UCSD-AML1 (cell line): ENCODE measurements around the gene SDK2.
"Not testable (repeated sequence)": the region's sequence is repeated elsewhere in the genome, so short reads cannot be mapped to it uniquely, and the experiment has no call there.

Source experiments
- DNase-seq: peaks from one replicate; lab custom pipeline; 2025; ENCODE audit not compliant: unreplicated experiment; lab: John Stamatoyannopoulos, UW

SDK2 gene

DNA sequence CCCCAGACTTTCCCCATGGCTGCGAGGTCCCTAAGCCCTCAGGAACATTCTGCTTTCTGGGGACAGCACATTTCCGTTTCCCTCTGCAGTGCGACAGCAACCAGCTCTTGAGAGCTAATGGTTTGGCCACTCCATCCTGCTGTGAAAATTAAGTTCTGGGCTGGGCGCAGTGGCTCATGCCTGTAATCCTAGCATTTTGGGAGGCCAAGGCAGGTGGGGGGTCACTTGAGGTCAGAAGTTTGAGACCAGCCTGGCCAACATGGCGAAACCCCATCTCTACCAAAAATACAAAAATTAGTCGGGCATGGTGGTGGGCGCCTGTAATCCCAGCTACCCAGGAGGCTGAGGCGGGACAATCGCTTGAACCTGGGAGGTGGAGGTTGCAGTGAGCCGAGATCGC, 331.4 kb downstream of the SDK2 start:
- DNase-seq = not testable (repeated sequence)

DNA sequence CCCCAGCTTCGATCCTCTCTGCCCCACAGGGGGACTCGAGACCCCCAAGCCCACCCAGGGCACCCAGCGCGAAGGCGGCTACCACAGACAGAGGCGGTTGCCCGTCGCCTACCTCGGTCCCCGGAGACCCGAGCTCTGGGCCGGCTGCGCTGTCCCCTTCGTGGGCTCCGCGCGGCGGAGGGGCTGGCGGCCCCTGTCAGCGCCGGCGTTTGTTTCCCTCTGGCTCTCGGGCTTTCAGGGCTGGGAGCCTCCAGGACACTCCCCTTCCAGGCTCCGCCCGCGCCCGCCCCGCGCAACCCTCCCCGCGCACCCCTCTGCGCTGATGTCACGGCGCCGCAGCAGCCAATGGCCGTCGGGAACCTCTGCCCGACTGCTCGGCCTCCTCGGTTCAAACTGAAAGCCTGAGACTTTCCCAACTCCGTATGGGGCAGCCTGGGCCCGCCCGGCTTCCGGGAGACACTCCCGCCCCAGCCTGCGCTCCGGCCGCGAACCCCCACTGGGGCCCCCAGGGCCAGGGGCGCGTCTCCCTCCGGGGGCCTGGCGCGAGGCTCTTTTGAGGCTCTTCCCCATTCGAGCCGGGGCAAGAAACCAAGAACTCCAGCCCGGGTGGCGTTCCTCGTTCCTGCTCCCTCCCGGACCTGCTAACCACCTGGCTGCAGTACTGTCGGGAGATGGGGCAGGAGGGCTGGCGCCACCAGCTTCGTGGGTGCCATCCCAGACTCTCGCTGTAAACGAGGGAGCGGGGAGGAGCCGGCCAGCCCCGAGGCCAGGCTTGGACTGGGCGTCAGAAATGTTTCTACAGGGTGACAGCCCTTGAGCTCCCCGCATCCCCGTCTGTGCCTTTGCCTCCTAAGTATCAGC, 332.2 kb downstream of the SDK2 start, which contains the start of gene CDC42EP4:
Gene CDC42EP4 (minus strand): TSS at position 221 of the 861 bp plus-strand sequence. CDS start 25,501 bp downstream, outside the sequence.
- DNase-seq = peak; percentile 91

DNA sequence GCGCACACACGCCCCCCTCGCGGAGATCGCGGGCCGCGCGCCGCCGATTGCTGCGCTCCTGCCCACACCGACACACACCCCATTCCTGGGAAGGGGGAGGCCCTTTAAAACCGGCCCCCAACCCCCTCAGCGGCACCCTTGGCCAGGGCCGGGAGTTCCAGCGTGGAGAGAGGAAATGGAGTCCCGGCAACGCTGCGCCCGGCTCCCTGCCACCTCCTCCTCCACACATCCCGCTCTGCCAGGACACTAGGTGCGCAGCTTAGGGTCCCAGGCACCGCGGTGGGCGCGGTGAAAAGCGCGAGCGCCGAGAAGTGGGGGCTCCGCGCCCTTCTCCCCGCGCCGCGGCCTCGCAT, 332.8 kb downstream of the SDK2 start:
- no peak for DNase-seq

DNA sequence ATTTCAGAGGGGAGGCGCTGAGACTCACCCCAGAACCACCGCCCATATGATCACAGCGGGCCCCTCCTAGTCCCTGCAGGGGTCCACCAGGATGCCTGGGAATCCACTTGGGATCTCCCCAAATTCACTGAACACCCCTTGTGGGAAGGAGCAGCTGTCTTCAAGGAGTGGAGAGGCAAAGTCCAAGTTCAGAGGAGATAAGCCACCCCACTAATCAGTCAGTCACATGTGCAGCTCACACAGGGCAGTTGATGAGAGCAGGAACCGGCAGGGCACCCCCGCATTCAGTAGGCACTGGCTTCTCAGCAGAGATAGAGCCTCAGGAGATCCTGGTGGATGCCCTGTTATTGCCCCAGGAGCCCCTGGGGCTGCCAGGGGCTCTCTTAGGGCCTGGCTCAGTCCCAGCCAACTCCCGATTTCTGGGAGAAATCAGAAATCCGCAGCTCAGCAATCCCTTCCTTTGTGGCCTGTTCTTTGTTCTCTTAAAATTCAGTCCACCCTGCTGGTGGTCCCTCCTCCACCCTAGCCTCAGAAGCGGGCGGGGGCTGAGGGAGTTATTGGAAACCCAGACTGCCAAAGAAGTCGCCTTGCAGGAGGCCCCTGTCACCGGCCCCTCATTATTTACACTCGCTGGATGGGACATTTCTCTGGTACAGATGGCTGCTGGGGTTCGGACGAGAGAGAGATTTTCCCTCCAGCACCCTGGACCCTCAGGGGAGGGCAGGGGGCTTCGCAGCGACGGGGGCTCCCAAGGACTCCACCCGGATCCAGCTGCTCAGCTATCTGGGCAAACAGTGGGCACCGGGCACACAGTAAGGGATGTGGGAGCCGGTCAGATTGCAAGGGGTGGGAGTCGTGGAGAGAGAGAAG, 334.3 kb downstream of the SDK2 start:
- peak; percentile 26 for DNase-seq

DNA sequence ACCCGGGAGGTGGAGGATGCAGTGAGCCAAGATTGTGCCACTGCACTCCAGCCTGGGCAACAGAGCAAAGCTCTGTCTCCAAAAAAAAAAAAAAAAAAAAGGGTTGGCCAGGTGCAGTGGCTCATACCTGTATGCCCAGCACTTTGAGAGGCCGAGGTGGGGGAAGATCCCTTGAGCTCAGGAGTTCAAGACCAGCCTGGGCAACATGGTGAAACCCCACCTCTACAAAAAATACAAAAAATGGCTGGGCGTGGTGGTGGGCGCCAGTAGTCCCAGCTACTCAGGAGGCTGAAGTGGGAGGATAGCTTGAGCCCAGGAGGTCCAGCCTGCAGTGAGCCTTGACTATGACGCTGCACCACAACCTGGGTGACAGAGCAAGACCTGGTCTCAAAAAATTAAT, 335.3 kb downstream of the SDK2 start:
- not testable (repeated sequence) for DNase-seq

DNA sequence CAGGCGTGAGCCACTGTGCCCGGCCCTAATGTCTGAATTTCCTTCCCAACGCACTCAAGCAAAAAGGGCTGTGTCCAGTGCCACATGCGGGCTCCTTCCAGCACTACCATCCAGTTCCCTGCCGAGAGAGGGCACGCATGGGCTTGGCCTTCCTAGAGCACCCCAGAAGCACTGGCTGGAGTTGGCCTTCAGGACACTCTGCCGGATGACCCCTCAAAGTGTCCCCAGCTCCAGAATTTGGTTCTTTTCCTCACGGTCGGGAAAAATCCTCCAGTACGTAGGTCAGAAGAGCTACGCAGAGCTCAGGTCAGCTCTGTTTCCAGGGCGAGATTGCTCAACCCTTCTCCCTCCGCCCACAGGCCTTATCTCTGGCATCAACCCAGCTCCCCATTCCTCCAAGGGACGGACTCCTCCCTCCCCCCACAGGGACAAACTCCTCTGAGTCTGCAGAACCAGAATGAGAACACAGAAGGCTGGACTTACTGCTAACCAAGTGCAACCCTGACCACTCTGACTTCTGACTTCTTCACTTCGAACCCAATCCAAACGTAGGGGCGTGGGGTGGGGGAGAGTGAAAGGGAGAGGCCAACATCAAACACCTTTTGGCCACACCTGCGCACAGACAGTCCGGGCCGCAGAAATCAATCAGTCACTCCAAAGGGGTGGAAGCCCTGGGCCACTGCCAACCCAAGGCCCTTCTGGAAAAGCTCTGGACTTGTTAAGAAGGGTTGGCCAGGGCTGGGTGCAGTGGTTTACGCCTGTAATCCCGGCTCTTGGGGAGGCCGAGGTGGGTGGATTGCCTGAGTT, 336.0 kb downstream of the SDK2 start:
- no peak for DNase-seq

DNA sequence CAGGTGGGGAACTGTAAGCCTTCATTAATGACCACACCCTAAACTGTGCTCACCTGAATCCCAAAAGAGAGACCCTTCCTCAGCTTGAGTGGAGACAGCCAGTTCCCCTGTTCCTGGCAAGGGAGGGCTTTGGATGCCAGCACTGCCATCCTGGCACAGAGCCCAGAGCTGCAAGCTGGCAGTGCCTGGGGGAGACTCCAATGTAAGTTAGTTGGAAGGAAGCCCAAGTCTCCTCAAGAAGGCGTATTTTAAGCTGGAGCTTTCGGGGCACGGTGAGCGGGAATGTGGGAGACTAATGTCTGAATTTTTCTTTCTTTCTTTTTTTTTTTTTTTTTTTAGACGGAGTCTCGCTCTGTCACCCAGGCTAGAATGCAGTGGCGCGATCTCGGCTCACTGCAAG, 337.1 kb downstream of the SDK2 start:
- no peak for DNase-seq

DNA sequence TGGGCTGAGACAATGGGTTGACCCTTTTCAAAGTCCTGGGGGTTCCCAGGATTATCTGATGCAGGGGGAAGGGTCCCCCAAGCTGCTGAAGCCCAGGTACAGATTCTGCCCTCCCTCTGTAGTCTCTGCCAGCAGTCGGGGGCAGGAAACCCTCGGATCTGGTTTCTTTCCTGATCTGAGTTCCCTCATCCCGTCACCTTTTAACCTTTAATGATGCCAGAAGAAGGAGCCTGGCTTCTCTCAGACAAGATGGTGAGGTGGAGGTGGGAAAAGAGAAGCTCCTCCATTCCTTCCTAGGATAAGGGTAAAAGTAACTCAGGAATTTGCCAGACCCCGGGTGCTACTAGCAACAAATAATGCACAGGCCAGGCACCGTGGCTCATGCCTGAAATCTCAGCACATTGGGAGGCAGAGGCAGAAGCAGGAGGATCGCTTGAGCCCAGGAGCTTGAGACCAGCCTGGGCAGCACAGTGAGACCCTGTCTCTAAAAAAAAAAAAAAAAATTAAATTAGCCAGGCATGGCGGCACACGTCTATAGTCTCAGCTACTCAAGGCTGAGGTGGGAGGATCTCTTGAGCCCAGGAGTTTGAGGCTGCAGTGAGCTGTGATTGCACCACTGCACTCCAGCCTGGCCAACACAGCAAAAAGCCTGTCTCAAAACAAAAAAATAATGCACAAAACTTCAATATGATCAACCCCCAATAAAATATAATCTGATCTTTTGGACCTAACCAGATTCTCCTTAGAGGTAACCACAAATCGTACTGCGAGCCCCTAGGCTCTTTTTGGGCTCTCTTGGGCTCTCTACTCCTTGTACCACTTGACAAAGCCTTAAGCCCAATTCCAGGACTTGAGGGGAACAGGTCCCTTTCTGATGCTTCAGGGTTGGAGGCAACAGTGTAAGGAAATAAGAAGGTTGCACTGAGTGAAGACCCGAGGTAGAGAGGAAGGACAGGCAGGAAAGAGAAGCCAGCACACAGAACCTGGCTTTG, 338.1 kb downstream of the SDK2 start:
- DNase-seq = no peak

DNA sequence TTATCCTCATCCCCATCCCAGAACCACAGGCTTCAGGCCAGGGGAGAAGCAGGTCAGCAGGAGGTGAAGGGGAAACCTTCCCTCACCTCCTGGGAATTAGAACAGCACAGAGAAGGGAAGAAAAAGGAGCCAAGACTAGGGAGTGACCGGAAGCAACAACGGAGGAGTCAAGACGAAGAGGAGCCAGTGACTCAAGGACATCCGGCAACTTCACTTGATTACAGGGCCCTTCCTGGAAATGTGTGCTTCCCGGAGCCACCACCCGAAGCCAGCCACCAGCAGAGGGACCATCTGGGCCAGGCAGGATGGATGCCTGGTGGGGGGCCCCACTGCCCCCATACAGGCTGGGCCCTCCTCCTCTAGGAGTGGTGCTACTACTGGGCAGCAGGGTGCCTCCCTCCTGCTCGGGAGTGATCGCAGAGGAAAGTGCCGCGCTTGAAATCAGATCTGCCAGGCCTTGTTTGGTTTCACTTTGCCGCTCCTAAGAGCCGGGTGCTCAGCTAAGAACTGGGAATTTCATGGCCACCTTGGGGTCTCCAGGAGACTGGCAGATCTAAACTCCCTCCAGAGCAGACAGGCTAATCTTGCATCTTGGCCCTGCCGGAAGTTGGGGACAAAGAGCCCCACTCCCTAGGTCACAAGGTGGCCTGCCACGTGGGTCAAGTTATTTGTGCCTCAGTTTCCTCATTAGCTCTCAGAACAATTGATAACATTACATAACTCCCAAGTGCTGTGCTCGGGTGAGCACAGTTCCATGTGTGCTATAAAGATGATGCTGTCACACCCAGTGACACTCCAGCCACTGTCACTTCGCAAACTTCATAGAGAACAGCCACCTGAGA, 339.1 kb downstream of the SDK2 start:
- DNase-seq = peak; percentile 68

DNA sequence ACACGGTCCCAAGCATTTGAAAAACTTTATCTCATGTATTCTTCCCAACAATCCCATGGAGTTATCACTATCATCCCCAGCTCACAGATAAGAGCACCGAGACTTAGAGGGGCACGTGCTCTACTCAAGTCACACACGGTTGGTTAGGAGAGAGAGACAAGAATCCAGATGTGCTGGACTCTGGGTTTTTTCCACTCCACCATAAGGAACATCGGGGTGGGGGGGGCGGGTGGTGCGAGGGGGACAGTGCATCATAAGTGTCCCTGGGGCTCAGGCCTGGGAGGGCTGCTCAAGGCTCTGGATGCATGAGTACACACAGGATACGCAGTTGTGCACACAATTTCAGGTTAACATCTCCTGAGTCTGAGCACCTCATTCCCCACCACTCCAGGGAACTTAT, 339.8 kb downstream of the SDK2 start:
- DNase-seq = no peak

DNA sequence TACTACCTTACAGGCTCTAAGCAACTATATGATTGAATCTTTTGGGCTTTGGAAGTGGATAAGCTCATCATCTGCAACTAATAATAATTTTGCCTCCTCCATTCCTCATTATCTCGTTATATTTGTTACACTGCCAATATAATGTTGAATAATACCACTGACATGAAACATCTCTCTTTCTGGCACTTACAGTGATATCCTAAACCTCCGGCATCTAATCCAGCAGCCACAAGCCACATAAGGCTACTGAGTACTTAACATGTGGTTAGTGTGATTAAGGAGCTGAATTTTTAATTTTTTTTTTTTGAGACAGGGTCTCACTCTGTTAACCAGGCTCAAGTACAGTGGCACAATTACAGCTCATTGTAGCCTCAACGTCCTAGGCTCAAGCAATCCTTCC, 342.1 kb downstream of the SDK2 start:
- no peak for DNase-seq

DNA sequence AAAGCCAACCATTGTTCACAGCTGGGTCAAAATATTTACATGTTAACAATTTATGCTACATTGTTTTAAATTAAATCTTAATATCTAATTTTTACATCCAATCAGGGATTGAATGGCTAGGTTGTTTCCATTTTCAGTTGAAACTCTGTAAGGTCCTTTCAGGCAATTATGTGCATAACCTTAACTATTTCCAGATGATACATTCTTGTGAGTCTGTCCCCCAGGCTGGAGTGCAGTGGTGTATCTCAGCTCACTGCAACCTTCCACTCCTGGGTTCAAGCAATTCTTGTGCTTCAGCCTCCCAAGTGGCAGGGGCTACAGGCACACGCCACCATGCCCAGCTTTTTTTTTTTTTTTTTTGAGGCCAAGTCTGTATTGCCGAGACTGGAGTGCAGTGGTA, 342.9 kb downstream of the SDK2 start:
- DNase-seq = no peak

DNA sequence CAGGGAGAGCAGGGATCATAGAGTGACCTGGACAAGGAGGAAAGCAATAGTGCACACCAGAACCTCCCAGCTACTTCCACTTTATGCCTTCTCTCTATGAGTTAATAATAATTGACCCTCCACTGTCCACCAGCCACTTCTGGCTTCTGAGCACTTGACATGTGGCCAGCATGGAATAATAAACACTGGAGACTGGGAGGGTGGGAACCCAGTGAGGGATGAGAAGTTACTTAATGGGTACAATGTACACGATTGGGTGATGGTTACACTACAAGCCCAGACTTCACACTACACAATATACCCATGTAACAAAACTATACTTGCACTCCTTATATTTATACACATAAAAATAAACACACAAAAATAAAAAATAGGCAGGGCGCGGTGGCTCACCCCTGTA, 343.9 kb downstream of the SDK2 start:
- no peak for DNase-seq

DNA sequence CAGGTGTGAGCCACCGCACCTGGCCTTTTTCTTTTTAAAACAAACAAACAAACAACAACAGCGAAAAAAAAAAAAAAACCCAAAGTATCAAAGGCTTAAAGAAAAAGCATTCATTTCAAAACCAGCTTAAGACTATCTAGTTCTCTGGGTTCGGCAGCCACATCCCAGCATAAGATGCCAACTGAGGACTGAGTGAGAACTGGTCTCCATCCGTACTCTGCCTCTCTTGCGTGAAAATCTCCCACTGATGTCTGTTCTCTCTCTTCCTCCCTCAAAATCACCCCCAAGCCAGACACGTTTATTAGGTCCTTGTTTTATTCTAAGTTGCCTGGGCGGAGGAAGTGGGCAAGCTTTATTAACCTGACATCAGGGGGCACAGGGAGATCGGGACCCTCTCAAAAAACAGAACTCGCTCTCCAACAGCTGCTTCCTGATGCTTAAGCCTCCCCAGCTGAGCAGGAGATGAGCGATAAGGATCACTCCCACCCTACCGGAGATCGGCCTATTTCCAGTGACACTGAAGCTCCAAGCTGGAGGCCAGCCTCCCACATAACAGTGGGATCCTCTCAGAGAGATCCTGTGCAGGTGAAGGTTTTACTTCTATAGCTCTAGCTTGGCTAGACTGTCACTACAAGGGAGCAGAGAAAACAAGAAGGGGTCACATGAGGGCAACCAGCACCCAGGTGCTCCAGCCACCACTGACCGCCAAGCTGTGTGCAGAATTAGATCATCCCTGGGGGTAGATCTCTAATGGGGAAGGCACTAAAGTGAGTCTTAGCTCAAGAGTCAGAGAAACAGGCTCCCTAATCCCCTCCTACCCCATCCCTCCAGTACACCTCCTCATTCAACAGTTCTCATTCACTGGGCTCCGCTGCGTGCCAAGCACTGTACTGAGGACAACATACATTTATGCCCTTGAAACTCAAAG, 346.0 kb downstream of the SDK2 start:
- DNase-seq = peak; percentile 33

DNA sequence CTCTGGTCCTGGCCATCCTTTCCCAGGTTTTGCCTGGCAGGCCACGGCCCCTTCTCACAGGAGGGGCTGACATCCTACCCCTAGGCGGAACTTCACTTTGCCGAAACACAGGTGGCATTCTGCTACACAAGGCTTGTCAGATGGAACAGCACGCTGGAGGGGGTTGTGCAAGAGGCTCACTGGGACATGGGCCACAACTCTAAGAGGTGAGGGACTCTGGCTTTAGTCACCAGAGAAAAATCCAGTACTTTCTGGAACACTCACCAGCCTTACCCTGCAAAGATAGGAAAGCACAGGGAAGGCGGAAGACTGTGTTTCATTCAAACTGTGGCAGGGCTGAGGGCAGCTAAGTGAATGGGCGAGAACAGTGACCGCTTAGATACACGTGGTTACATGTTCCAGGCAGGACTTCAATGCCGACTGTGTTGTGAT, 350.7 kb downstream of the SDK2 start:
- DNase-seq = no peak

DNA sequence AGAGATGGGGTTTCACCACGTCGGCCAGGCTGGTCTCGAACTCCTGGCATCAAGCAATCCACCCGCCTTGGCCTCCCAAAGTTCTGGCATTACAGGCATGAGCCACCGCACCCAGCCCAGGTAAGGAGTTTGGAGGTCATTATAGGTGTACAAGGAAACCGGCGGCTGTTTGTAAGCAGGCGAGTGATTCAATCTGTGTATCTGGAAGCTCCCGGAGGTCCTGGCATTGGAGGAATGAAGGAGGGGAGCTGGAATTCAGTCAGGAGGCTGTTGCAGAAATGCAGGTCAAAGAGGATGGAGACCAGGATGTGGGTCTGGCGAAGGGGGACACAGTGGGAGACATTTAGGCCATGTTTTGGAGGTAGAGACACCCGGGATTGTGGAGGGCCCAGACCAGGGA, 351.2 kb downstream of the SDK2 start:
- DNase-seq = no peak

DNA sequence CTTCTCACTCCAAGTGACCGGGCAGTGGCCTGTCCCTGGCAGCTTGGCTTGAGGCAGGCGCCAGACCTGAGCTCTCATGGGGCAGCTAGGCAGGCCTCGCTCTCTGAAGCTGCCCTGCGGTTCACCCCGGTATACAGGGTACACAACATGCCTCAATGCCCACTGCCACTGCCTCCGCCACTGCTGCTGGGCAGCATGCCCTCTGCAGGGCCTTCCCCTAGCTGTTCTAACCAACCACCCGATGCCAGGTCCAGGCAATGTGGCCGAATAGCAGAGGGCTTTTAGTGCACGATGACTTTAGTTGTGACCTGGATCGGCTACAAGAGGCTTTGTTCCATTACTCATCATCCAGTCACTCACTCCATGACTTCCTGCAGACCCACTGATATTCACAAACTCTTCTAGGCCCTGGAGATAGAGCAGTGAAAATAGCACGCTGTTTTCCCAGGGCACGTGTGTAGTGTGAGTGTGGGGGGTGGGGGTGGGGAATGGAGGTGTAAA, 352.2 kb downstream of the SDK2 start:
- peak; percentile 42 for DNase-seq

DNA sequence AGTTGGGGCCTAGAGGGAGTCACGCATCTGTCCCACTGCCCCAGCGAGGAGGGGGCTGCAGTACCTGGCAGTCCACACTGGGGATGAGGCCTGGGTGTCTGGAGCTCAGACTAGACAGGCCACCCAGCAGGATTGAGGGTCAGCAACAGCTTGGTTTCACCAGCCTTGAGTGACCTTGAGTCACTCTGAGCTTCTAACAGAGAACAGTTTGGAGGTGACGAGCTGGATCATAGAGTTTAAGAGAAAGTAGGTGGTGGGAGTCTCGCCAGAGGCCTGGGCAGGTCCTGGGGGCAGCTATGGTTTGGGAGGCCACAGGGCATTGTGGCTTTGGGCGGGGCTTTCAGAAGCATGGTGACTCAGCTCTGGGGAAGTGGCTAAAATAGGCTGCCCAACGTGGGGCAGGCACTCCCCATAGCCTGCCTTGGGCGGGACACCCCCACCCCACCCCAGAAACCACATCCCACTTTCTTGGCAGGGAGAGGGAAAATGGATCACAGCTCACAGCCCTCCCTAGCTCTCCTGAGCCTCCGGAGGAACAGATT, 352.9 kb downstream of the SDK2 start:
- peak; percentile 84 for DNase-seq
